Loucy (cell line): ENCODE data around the gene SPEG.

ENCODE experiments used
- EZH2phosphoT487 ChIP-seq: fragments of 200-600 bp; IDR thresholded peaks from 2 replicates; pipeline ENCODE4 v1.6.1; 2018; ENCODE audit warnings: antibody characterized with exemption, mild to moderate bottlenecking, moderate library complexity, borderline replicate concordance
- TF ChIP-seq, protein P1 (sequence below): fragments of 200-600 bp; sonication (generic); conservative IDR thresholded peaks from 2 replicates; pipeline ENCODE4 v1.5.1; 2014; ENCODE audit warnings: mild to moderate bottlenecking, antibody characterized with exemption, low read length

DNA sequence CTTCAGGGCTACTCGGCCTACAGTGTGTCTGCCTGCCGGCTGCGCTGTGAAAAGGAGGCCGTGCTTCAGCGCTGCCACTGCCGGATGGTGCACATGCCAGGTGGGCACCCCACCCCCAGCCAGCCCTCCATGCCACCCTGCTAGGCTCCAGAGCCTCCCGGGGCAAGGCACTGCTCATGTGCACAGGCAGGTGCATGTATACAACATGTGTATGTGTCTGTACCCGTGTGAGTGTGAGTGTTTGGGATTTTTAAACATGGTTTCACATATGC lies 97.7 kb downstream of the SPEG start:
- TF ChIP-seq, protein P1, sequence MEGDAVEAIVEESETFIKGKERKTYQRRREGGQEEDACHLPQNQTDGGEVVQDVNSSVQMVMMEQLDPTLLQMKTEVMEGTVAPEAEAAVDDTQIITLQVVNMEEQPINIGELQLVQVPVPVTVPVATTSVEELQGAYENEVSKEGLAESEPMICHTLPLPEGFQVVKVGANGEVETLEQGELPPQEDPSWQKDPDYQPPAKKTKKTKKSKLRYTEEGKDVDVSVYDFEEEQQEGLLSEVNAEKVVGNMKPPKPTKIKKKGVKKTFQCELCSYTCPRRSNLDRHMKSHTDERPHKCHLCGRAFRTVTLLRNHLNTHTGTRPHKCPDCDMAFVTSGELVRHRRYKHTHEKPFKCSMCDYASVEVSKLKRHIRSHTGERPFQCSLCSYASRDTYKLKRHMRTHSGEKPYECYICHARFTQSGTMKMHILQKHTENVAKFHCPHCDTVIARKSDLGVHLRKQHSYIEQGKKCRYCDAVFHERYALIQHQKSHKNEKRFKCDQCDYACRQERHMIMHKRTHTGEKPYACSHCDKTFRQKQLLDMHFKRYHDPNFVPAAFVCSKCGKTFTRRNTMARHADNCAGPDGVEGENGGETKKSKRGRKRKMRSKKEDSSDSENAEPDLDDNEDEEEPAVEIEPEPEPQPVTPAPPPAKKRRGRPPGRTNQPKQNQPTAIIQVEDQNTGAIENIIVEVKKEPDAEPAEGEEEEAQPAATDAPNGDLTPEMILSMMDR, result no peak
- no peak for TF ChIP-seq EZH2phosphoT487
